Embryonic facial prominence (tissue), 1 donor: Measurements from ENCODE around the gene TRUB1.
"Not testable (repeated sequence)": the region's sequence is repeated elsewhere in the genome, so short reads cannot be mapped to it uniquely, and the experiment has no call there.

Source experiments
- DNase-seq: peaks from one replicate; pipeline ENCODE4 v3.0.0-alpha.2; 2016; ENCODE audit errors: extremely low spot score

The TRUB1 gene

GRCh38 chr10:114925587-114926586, 12.1 kb upstream of the TRUB1 start:
- no peak for DNase-seq

GRCh38 chr10:114928818-114929217, 9.2 kb upstream of the TRUB1 start:
- DNase-seq = no peak

GRCh38 chr10:114930320-114930719, 7.7 kb upstream of the TRUB1 start:
- DNase-seq = no peak

- no peak for DNase-seq
Measured at GRCh38 chr10:114931072-114931679, 6.8 kb upstream of the TRUB1 start.

GRCh38 chr10:114932225-114932624, 5.8 kb upstream of the TRUB1 start:
- DNase-seq = no peak

- no peak for DNase-seq
Measured at GRCh38 chr10:114932945-114933344, 5.0 kb upstream of the TRUB1 start.

- no peak for DNase-seq
Measured at GRCh38 chr10:114933588-114933987, 4.4 kb upstream of the TRUB1 start.

- DNase-seq = not testable (repeated sequence)
Measured at GRCh38 chr10:114933995-114934394, 4.0 kb upstream of the TRUB1 start.

GRCh38 chr10:114938856-114939193, 830 bp downstream of the TRUB1 start:
- DNase-seq = no peak

- no peak for DNase-seq
Measured at GRCh38 chr10:114940735-114941134, 2.7 kb downstream of the TRUB1 start.

GRCh38 chr10:114943000-114943399, 5.0 kb downstream of the TRUB1 start:
- DNase-seq = no peak

- no peak for DNase-seq
Measured at GRCh38 chr10:114953047-114953446, 15.1 kb downstream of the TRUB1 start.

GRCh38 chr10:114955984-114956383, 18.0 kb downstream of the TRUB1 start:
- no peak for DNase-seq

GRCh38 chr10:114956466-114956865, 18.5 kb downstream of the TRUB1 start:
- no peak for DNase-seq

GRCh38 chr10:114957122-114957521, 19.1 kb downstream of the TRUB1 start:
- no peak for DNase-seq

GRCh38 chr10:114957673-114958072, 19.7 kb downstream of the TRUB1 start:
- DNase-seq = no peak

GRCh38 chr10:114962441-114962840, 24.4 kb downstream of the TRUB1 start:
- no peak for DNase-seq

GRCh38 chr10:114963908-114964307, 25.9 kb downstream of the TRUB1 start:
- no peak for DNase-seq

GRCh38 chr10:114967071-114967470, 29.1 kb downstream of the TRUB1 start:
- no peak for DNase-seq

- no peak for DNase-seq
Measured at GRCh38 chr10:114970515-114970914, 32.5 kb downstream of the TRUB1 start.

GRCh38 chr10:114973306-114973705, 35.3 kb downstream of the TRUB1 start:
- DNase-seq = no peak

- no peak for DNase-seq
Measured at GRCh38 chr10:114973997-114974396, 36.0 kb downstream of the TRUB1 start.

- no peak for DNase-seq
Measured at GRCh38 chr10:114974625-114975024, 36.6 kb downstream of the TRUB1 start.
